OCI-LY7 (cell line): ENCODE results near the gene TMEFF1. TPM values are rescaled to one million over a fixed set of nuclear protein-coding genes. Genes with fewer than 3 reads are reported as not detected.

ENCODE experiments used
- BruUV-seq: library from RNA; stranded (reverse); fragments of 400-500 nt; replicated peaks from 2 replicates; lab custom pipeline; 2021; lab: Mats Ljungman, UMichigan
- CTCF ChIA-PET: fragments of 300-600 bp; sonication (Branson Sonifier 250); formaldehyde crosslinking; loops from one replicate; lab custom pipeline; 2022; ENCODE audit warnings: antibody characterized with exemption; ENCODE audit not compliant: unreplicated experiment; lab: Charles Lee
- POLR2A ChIA-PET: fragments of 300-600 bp; sonication (Branson Sonifier 250); formaldehyde crosslinking; loops from one replicate; lab custom pipeline; 2022; ENCODE audit warnings: antibody characterized with exemption; lab: Charles Lee
- DNase-seq: peaks from one replicate; pipeline ENCODE4 v3.0.0-alpha.2; 2015; ENCODE audit warnings: low spot score
- H2AFZ ChIP-seq: fragments of 200-600 bp; sonication (generic), shearing (Covaris generic); 2 replicates; pipeline ENCODE4 v1.6.1; 2014; ENCODE audit warnings: mild to moderate bottlenecking, antibody characterized with exemption, low read length, moderate library complexity
- H3K27ac ChIP-seq: fragments of 200-600 bp; sonication (generic); 2 replicates; pipeline ENCODE4 v1.5.1; 2014; ENCODE audit warnings: mixed run types, low read depth, mild to moderate bottlenecking, moderate library complexity, low read length, inconsistent platforms; ENCODE audit not compliant: poor library complexity, severe bottlenecking
- H3K36me3 ChIP-seq: fragments of 200-600 bp; sonication (generic); 2 replicates; pipeline ENCODE4 v1.6.1; 2014; ENCODE audit warnings: mild to moderate bottlenecking, antibody characterized with exemption, low read length, moderate library complexity, mixed read lengths; ENCODE audit not compliant: insufficient read depth
- H3K4me1 ChIP-seq: fragments of 200-600 bp; sonication (generic); 2 replicates; pipeline ENCODE4 v1.5.1; 2014; ENCODE audit warnings: mild to moderate bottlenecking, low read length; ENCODE audit not compliant: insufficient read depth, poor library complexity, severe bottlenecking
- H3K4me2 ChIP-seq: fragments of 200-600 bp; sonication (generic); 2 replicates; pipeline ENCODE4 v1.6.1; 2014; ENCODE audit warnings: mild to moderate bottlenecking, low read length
- H3K4me3 ChIP-seq: fragments of 200-600 bp; sonication (generic); 2 replicates; pipeline ENCODE4 v1.5.1; 2014; ENCODE audit warnings: mild to moderate bottlenecking, low read depth, low read length; ENCODE audit not compliant: poor library complexity, severe bottlenecking
- H3K79me2 ChIP-seq: fragments of 200-600 bp; sonication (generic); 2 replicates; pipeline ENCODE4 v1.6.1; 2016; ENCODE audit warnings: low read depth, mild to moderate bottlenecking, low read length, moderate library complexity, mixed read lengths; ENCODE audit not compliant: insufficient read depth
- H3K9me2 ChIP-seq: fragments of 200-600 bp; sonication (generic); 2 replicates; pipeline ENCODE4 v1.6.1; 2016; ENCODE audit warnings: mild to moderate bottlenecking, low read length, mixed read lengths; ENCODE audit not compliant: insufficient read depth
- H3K9me3 ChIP-seq: fragments of 200-600 bp; sonication (generic); 2 replicates; pipeline ENCODE4 v1.6.1; 2014; ENCODE audit warnings: mild to moderate bottlenecking, mixed run types, low read length, mixed read lengths
- H4K20me1 ChIP-seq: fragments of 200-600 bp; sonication (generic); 2 replicates; pipeline ENCODE4 v1.6.1; 2014; ENCODE audit warnings: mild to moderate bottlenecking, antibody characterized with exemption, low read length, moderate library complexity, mixed read lengths; ENCODE audit not compliant: insufficient read depth
- CTCF ChIP-seq: fragments of 200-600 bp; sonication (generic); conservative IDR thresholded peaks from 2 replicates; pipeline ENCODE4 v1.5.1; 2014; ENCODE audit warnings: mild to moderate bottlenecking, antibody characterized with exemption, low read length, moderate library complexity, mixed read lengths
- EZH2phosphoT487 ChIP-seq: fragments of 200-600 bp; sonication (generic); IDR thresholded peaks from 2 replicates; pipeline ENCODE4 v1.6.1; 2018; ENCODE audit warnings: low read depth, borderline replicate concordance, mild to moderate bottlenecking, mixed run types, antibody characterized with exemption, low read length, moderate library complexity, mixed read lengths
- intact Hi-C: fragments of 100-400 bp; cut with micrococcal nuclease; formaldehyde crosslinking; loops from one replicate; pipeline ENCODE4 v1.10.0; 2022; ENCODE audit not compliant: unreplicated experiment
- total RNA-seq, 2 experiments: library from RNA; depleted of rRNA in 1 of 2; stranded (reverse); fragments of >200 nt in 1 of 2; shearing (Covaris generic) in 1 of 2; gene quantifications; 2 replicates each; pipeline ENCODE4 v1.2.3, GENCODE V29; 2014 to 2022

The TMEFF1 gene
- total RNA-seq, 2 experiments from 2014 or later, result 3.6 to 4.7 TPM

- no peak for TF ChIP-seq EZH2phosphoT487
- no peak for TF ChIP-seq CTCF
- no peak for DNase-seq
- POLR2A ChIA-PET, result interaction anchor here (0.6 kb wide), 1 partner anchor 49 kb away, joined by 4 read pairs; no protein-coding TSS in a partner anchor
- H3K79me2 ChIP-seq, result no peaks in the 10 kb centered on the region
- intact Hi-C loops, result no loop called here
- H2AFZ ChIP-seq, result no peak overlapping the region
- H3K9me3 ChIP-seq, result no peaks in the 10 kb centered on the region
- H3K4me1 ChIP-seq, result peaks cover 6% of the 10 kb centered on the region
- H3K9me2 ChIP-seq, result no peaks in the 10 kb centered on the region
- H4K20me1 ChIP-seq, result no peaks in the 10 kb centered on the region
- H3K36me3 ChIP-seq, result no peaks in the 10 kb centered on the region
- no peak overlapping the region for H3K27ac ChIP-seq
- H3K4me2 ChIP-seq, result no peak overlapping the region
- BruUV-seq, result no TSS peak
- CTCF ChIA-PET, result no interaction called here
- no peak overlapping the region for H3K4me3 ChIP-seq
Measured at GRCh38 chr9:100478192-100478591, 5.2 kb downstream of the TMEFF1 start.

GRCh38 chr9:100479820-100480219 lies 6.9 kb downstream of the TMEFF1 start:
- DNase-seq, result no peak
- no peak overlapping the region for H3K4me3 ChIP-seq
- no peaks in the 10 kb centered on the region for H3K9me3 ChIP-seq
- H3K4me2 ChIP-seq, result no peak overlapping the region
- H3K36me3 ChIP-seq, result no peaks in the 10 kb centered on the region
- BruUV-seq, result no TSS peak
- no peaks in the 10 kb centered on the region for H4K20me1 ChIP-seq
- no peaks in the 10 kb centered on the region for H3K79me2 ChIP-seq
- no peak overlapping the region for H2AFZ ChIP-seq
- intact Hi-C loops, result no loop called here
- no peaks in the 10 kb centered on the region for H3K9me2 ChIP-seq
- peaks cover under 1% of the 10 kb centered on the region for H3K4me1 ChIP-seq
- no peak overlapping the region for H3K27ac ChIP-seq
- CTCF ChIA-PET, result no interaction called here
- POLR2A ChIA-PET, result no interaction called here
- TF ChIP-seq CTCF (no peak), EZH2phosphoT487 (no peak)

GRCh38 chr9:100485196-100485595 lies 12.2 kb downstream of the TMEFF1 start:
- intact Hi-C loops, result no loop called here
- Histone ChIP-seq H3K9me2 (no peaks in the 10 kb centered on the region), H3K4me3 (no peak overlapping the region), H3K4me2 (no peak overlapping the region), H4K20me1 (no peaks in the 10 kb centered on the region; the same call in 1 of the 2 replicates), H3K79me2 (no peaks in the 10 kb centered on the region), H3K36me3 (no peaks in the 10 kb centered on the region), H3K4me1 (peaks cover 9% of the 10 kb centered on the region), H2AFZ (no peak overlapping the region), H3K9me3 (no peaks in the 10 kb centered on the region), H3K27ac (no peak overlapping the region)
- DNase-seq, result no peak
- CTCF ChIA-PET, result no interaction called here
- BruUV-seq, result no TSS peak
- POLR2A ChIA-PET, result interaction anchor here (0.7 kb wide), 2 partner anchors 8 to 75 kb away, joined by 3 read pairs; no protein-coding TSS in a partner anchor
- TF ChIP-seq CTCF (no peak), EZH2phosphoT487 (no peak)
